ENCODE data around the gene HTR1B. TPM values are rescaled to one million over a fixed set of nuclear protein-coding genes. Genes with fewer than 3 reads are reported as not detected.

Gene HTR1B
- total RNA-seq, 4 donors from 2014 or later: 1.2 to 2.6 (median 1.9) TPM

DNA sequence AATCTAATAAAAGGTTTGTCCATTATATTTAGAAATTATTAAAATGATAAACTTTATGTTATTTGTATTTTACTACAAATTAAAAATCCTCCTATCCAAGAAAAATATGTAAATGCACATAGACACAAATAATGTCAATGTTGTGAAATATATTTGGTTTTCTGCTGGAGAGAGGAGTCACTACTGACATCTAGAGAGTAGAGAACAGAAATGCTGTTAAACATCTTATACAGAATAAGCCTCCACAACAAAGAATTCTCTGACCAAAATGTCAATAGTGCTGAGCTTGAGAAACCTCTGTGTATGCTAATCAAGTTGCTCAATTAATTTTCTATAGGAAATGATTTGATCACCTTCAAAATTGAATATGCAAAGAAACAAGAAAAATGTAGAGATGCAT lies 12.4 kb downstream of the HTR1B start:
- Histone ChIP-seq H3K4me3 (no peak overlapping the region), H3K27ac (replicated peaks in 1 of 4) (no peak overlapping the region), H3K4me1 (peaks cover 0 to 19% (median 12%) of the 10 kb centered on the region in 4 donors), H3K27me3 (no peaks in the 10 kb centered on the region), H3K36me3 (no peaks in the 10 kb centered on the region), H3K9me3 (no peaks in the 10 kb centered on the region)
- TF ChIP-seq CTCF (IDR thresholded peaks at IDR 0.05) (no peak), POLR2A (IDR thresholded peaks at IDR 0.05; ENCODE audit: low read depth) (no peak)
- DNase-seq (ENCODE audit: extremely low spot score): no peak
- intact Hi-C loops (cut with DNase I): loop anchor here (10.0 kb wide), 1 partner anchor 1516 kb away; no protein-coding TSS in a partner anchor

DNA sequence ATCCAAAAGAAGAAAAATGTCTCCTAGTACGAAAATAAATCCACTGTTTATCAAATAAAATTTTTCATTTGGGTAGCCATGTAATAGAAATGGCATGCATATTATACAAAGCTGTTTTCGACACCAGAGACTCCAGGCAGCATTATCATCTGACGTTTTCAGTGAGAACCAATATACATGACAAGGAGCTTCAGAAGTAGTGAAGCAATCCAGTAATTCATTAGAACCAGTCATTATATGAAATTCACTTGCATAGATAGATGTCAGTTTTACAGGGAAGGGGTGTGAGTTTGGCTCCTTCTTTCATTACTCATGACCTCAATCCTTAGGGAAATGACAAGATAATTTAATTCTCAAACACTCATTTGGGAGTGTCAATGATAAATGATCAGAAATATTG lies 14.7 kb downstream of the HTR1B start:
- Histone ChIP-seq H3K4me1 (peaks cover 0 to 19% (median 12%) of the 10 kb centered on the region in 4 donors), H3K27ac (replicated peaks in 1 of 4) (peak overlapping the region in 2 of 4 donors; percentile 1 to 15), H3K27me3 (no peaks in the 10 kb centered on the region), H3K36me3 (no peaks in the 10 kb centered on the region), H3K9me3 (peaks cover 0 to 6% (median 0%) of the 10 kb centered on the region in 4 donors), H3K4me3 (no peak overlapping the region)
- DNase-seq (ENCODE audit: extremely low spot score): no peak
- intact Hi-C loops (cut with DNase I): no loop called here
- WGBS: 41% methylated on average over 3 of the region's 3 CpGs
- TF ChIP-seq EP300 (IDR thresholded peaks at IDR 0.05) (no peak), POLR2A (IDR thresholded peaks at IDR 0.05; ENCODE audit: low read depth) (no peak), CTCF (IDR thresholded peaks at IDR 0.05) (no peak), POLR2AphosphoS5 (IDR thresholded peaks at IDR 0.05) (no peak)

- 18% methylated on average over 1 of the region's 1 CpG for WGBS
- Histone ChIP-seq H3K27ac (replicated peaks in 1 of 4) (no peak overlapping the region), H3K9me3 (peaks cover 0 to 6% (median 0%) of the 10 kb centered on the region in 4 donors), H3K36me3 (no peaks in the 10 kb centered on the region), H3K4me1 (peaks cover 0 to 19% (median 12%) of the 10 kb centered on the region in 4 donors), H3K27me3 (no peaks in the 10 kb centered on the region), H3K4me3 (no peak overlapping the region)
- intact Hi-C loops (cut with DNase I): no loop called here
- TF ChIP-seq CTCF (IDR thresholded peaks at IDR 0.05): no peak
- no peak for TF ChIP-seq EP300 (IDR thresholded peaks at IDR 0.05)
- TF ChIP-seq POLR2AphosphoS5 (IDR thresholded peaks at IDR 0.05): no peak
- TF ChIP-seq POLR2A (IDR thresholded peaks at IDR 0.05; ENCODE audit: low read depth): no peak
- no peak for DNase-seq (ENCODE audit: extremely low spot score)
Observed at GRCh38 chr6:77447254-77447653, 16.0 kb downstream of the HTR1B start.

DNA sequence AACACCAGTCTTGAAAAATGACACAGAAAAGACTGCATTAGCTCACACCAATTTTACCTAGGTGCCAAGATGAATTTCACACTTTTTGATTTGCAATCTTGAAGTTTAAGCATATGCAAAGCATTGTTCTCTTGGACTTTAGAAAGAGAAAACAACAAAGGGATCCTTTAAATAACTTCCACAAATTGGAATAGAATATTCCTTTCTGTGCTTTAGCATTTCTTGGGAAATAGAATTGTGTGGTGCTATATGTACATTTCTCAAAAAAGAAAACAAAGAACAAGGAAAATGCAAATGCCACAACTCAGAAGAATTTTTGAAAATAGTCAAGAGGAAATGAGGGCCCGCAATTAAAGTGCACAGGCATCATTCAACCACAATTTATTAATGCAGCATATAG lies 17.0 kb downstream of the HTR1B start:
- 83% methylated on average over 1 of the region's 1 CpG for WGBS
- TF ChIP-seq EP300 (IDR thresholded peaks at IDR 0.05) (no peak), CTCF (IDR thresholded peaks at IDR 0.05) (no peak), POLR2AphosphoS5 (IDR thresholded peaks at IDR 0.05) (no peak), POLR2A (IDR thresholded peaks at IDR 0.05; ENCODE audit: low read depth) (no peak)

DNA sequence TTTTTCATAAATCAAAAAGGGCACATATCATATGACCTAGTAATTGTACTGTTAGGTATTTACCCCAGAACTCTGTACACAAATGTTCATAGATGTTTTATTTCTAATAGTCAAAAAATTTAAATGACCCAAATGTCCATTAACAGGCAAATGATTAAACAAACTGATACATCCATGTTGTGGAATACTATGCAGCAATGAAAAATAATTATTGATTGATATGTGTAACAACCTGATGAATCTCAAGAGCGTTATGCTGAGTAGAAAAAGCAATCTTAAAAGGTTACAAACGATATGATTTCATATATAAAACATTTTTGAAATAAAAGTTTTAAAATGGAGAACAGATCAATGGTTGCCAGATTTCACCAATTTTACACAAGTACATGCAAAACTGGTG lies 18.1 kb downstream of the HTR1B start:
- no peak for DNase-seq (ENCODE audit: extremely low spot score)
- 45% methylated on average over 2 of the region's 2 CpGs for WGBS
- Histone ChIP-seq H3K27me3 (no peaks in the 10 kb centered on the region), H3K27ac (replicated peaks in 1 of 4) (no peak overlapping the region), H3K4me1 (peaks cover 0 to 13% (median 8%) of the 10 kb centered on the region in 4 donors), H3K9me3 (peaks cover 0 to 6% (median 0%) of the 10 kb centered on the region in 4 donors), H3K4me3 (no peak overlapping the region), H3K36me3 (no peaks in the 10 kb centered on the region)
- TF ChIP-seq POLR2AphosphoS5 (IDR thresholded peaks at IDR 0.05) (no peak), EP300 (IDR thresholded peaks at IDR 0.05) (no peak), POLR2A (IDR thresholded peaks at IDR 0.05; ENCODE audit: low read depth) (no peak), CTCF (IDR thresholded peaks at IDR 0.05) (no peak)
- intact Hi-C loops (cut with DNase I): no loop called here

More for the DNA sequence above, 17.0 kb downstream of the HTR1B start:
- no peak for DNase-seq (ENCODE audit: extremely low spot score)
- Histone ChIP-seq H3K36me3 (no peaks in the 10 kb centered on the region), H3K27ac (replicated peaks in 1 of 4) (no peak overlapping the region), H3K4me3 (no peak overlapping the region), H3K27me3 (no peaks in the 10 kb centered on the region), H3K4me1 (peaks cover 0 to 18% (median 10%) of the 10 kb centered on the region in 4 donors), H3K9me3 (peaks cover 0 to 6% (median 0%) of the 10 kb centered on the region in 4 donors)
- intact Hi-C loops (cut with DNase I): no loop called here
